ENCODE data around the gene PAX3.
A peak's percentile ranks its signal among the peaks of the same experiment; 100 is the strongest.

PAX3 gene

GRCh38 chr2:222289278-222290160 is 9.3 kb downstream of the PAX3 start:
- TF ChIP-seq SUZ12 (IDR thresholded peaks at IDR 0.05; ENCODE audit: extremely low read depth, insufficient read depth, insufficient read length) (peak; percentile 22), ZNF274 (IDR thresholded peaks at IDR 0.05; ENCODE audit: low read depth, low read length) (no peak), YY1 (IDR thresholded peaks at IDR 0.05; ENCODE audit: insufficient read depth, insufficient read length) (no peak)
- Histone ChIP-seq H3K4me3 (ENCODE audit: insufficient read length, low read depth) (no peak overlapping the region), H3K4me1 (ENCODE audit: insufficient read depth, insufficient read length) (peaks cover 7% of the 10 kb centered on the region), H3K36me3 (ENCODE audit: insufficient read depth, insufficient read length, low read length) (no peaks in the 10 kb centered on the region), H3K9ac (ENCODE audit: insufficient read length, low read depth) (no peak overlapping the region), H3K27me3 (ENCODE audit: insufficient read depth, insufficient read length) (peaks cover 75% of the 10 kb centered on the region), H3K9me3 (ENCODE audit: insufficient read depth, low read length) (no peaks in the 10 kb centered on the region)
- DNase-seq (ENCODE audit: low read depth, low spot score), result no peak

DNA sequence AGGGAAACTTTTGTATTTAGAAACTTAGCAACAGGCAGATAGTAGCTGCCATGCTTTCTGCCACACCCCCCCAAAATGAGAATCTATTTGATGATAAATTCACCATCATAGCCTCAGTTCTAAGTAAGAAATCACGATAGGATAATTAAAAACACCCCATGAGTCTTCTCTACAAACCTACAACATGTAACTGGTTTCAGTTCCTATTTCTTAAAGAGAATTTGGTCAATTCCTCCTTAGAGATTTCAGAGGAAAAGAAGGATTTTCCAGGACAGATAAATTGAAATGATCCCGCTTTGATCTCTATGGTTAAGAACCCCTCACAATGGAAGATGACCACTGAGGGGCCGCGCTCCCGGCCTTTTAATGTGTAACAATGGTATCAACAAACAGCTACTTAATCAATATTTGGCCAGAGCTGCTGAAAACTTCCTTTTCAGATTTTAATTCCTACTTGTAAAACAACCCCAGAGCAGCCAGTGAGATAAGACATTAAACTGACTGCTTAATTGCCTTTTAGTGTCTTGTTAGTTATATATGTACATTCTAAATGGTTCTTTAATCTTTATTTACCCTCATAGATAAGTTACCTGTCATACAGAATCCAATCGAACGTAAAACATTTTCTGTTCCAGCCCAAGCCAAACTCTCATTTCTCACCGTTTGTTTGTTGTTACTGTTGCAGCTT is 10.1 kb downstream of the PAX3 start:
- no peak for DNase-seq (ENCODE audit: low read depth, low spot score)
- H3K9me3 ChIP-seq (ENCODE audit: insufficient read depth, low read length), result no peaks in the 10 kb centered on the region
- no peaks in the 10 kb centered on the region for H3K36me3 ChIP-seq (ENCODE audit: insufficient read depth, insufficient read length, low read length)
- TF ChIP-seq YY1 (IDR thresholded peaks at IDR 0.05; ENCODE audit: insufficient read depth, insufficient read length), result no peak
- H3K9ac ChIP-seq (ENCODE audit: insufficient read length, low read depth), result no peak overlapping the region
- no peak overlapping the region for H3K4me3 ChIP-seq (ENCODE audit: insufficient read length, low read depth)
- H3K4me1 ChIP-seq (ENCODE audit: insufficient read depth, insufficient read length), result peaks cover 4% of the 10 kb centered on the region
- peaks cover 67% of the 10 kb centered on the region for H3K27me3 ChIP-seq (ENCODE audit: insufficient read depth, insufficient read length)

GRCh38 chr2:222287862-222288479 is 10.8 kb downstream of the PAX3 start:
- Histone ChIP-seq H3K9me3 (ENCODE audit: insufficient read depth, low read length) (no peaks in the 10 kb centered on the region), H3K9ac (ENCODE audit: insufficient read length, low read depth) (no peak overlapping the region), H3K36me3 (ENCODE audit: insufficient read depth, insufficient read length, low read length) (no peaks in the 10 kb centered on the region), H3K4me3 (ENCODE audit: insufficient read length, low read depth) (no peak overlapping the region), H3K27me3 (ENCODE audit: insufficient read depth, insufficient read length) (peaks cover 60% of the 10 kb centered on the region), H3K4me1 (ENCODE audit: insufficient read depth, insufficient read length) (peaks cover 4% of the 10 kb centered on the region)
- DNase-seq (ENCODE audit: low read depth, low spot score), result no peak
- TF ChIP-seq SUZ12 (IDR thresholded peaks at IDR 0.05; ENCODE audit: extremely low read depth, insufficient read depth, insufficient read length), result peak; percentile 42
- TF ChIP-seq ZNF274 (IDR thresholded peaks at IDR 0.05; ENCODE audit: low read depth, low read length), result no peak
- no peak for TF ChIP-seq YY1 (IDR thresholded peaks at IDR 0.05; ENCODE audit: insufficient read depth, insufficient read length)

DNA sequence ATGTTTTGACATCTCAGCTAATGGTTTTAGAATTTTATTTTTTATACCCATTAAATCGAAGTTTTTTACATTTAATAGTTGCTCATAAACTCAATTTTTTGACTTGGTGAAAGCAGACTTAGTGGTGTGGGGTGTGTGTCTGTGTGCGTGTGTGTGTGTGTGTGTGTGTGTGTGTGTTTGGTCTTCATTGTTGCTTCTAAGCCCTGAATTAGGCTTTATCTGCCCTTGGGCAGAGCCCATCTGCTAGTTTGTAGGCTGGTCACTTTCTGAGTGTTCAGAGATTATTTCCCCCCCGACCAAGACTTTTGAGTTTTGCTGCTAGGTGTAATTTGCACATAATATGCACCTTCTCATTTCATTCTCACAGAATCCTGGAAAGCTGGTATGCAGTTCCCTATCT is 14.3 kb downstream of the PAX3 start:
- TF ChIP-seq ZNF274 (IDR thresholded peaks at IDR 0.05; ENCODE audit: low read depth, low read length), result no peak
- no peak for TF ChIP-seq YY1 (IDR thresholded peaks at IDR 0.05; ENCODE audit: insufficient read depth, insufficient read length)
- no peak for TF ChIP-seq SUZ12 (IDR thresholded peaks at IDR 0.05; ENCODE audit: extremely low read depth, insufficient read depth, insufficient read length)
- DNase-seq (ENCODE audit: low read depth, low spot score), result no peak
- Histone ChIP-seq H3K36me3 (ENCODE audit: insufficient read depth, insufficient read length, low read length) (no peaks in the 10 kb centered on the region), H3K27me3 (ENCODE audit: insufficient read depth, insufficient read length) (peaks cover 36% of the 10 kb centered on the region), H3K4me1 (ENCODE audit: insufficient read depth, insufficient read length) (no peaks in the 10 kb centered on the region), H3K4me3 (ENCODE audit: insufficient read length, low read depth) (no peak overlapping the region), H3K9me3 (ENCODE audit: insufficient read depth, low read length) (no peaks in the 10 kb centered on the region), H3K9ac (ENCODE audit: insufficient read length, low read depth) (no peak overlapping the region)

- Histone ChIP-seq H3K9me3 (ENCODE audit: insufficient read depth, low read length) (no peaks in the 10 kb centered on the region), H3K4me1 (ENCODE audit: insufficient read depth, insufficient read length) (no peaks in the 10 kb centered on the region), H3K27me3 (ENCODE audit: insufficient read depth, insufficient read length) (peaks cover 28% of the 10 kb centered on the region), H3K9ac (ENCODE audit: insufficient read length, low read depth) (no peak overlapping the region), H3K36me3 (ENCODE audit: insufficient read depth, insufficient read length, low read length) (no peaks in the 10 kb centered on the region), H3K4me3 (ENCODE audit: insufficient read length, low read depth) (no peak overlapping the region)
- no peak for DNase-seq (ENCODE audit: low read depth, low spot score)
- TF ChIP-seq ZNF274 (IDR thresholded peaks at IDR 0.05; ENCODE audit: low read depth, low read length) (no peak), YY1 (IDR thresholded peaks at IDR 0.05; ENCODE audit: insufficient read depth, insufficient read length) (no peak), SUZ12 (IDR thresholded peaks at IDR 0.05; ENCODE audit: extremely low read depth, insufficient read depth, insufficient read length) (no peak)
Measured at GRCh38 chr2:222283634-222284033, 15.2 kb downstream of the PAX3 start.

DNA sequence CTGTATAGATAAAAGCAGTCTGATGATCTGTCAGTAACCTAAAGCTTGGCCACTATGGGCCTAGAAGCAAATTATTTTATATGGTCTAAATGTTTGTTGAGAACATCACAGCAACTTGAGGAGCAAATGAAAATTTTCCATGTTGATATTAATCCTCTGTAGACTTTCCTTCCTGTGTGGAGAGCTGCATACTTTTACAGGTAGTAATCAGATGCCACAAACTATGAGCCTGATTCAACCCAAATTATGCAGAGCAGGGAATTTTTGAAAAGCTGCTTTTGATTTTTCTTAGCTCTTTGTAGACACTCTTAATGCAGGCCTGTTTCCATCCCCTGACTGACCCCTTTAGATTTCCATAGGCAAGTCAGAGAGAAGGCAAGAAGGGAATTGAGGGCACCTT is 17.3 kb downstream of the PAX3 start:
- H3K9ac ChIP-seq (ENCODE audit: insufficient read length, low read depth), result no peak overlapping the region
- DNase-seq (ENCODE audit: low read depth, low spot score), result no peak
- H3K9me3 ChIP-seq (ENCODE audit: insufficient read depth, low read length), result no peaks in the 10 kb centered on the region
- no peaks in the 10 kb centered on the region for H3K36me3 ChIP-seq (ENCODE audit: insufficient read depth, insufficient read length, low read length)
- TF ChIP-seq SUZ12 (IDR thresholded peaks at IDR 0.05; ENCODE audit: extremely low read depth, insufficient read depth, insufficient read length) (no peak), YY1 (IDR thresholded peaks at IDR 0.05; ENCODE audit: insufficient read depth, insufficient read length) (no peak), ZNF274 (IDR thresholded peaks at IDR 0.05; ENCODE audit: low read depth, low read length) (no peak)
- H3K4me1 ChIP-seq (ENCODE audit: insufficient read depth, insufficient read length), result no peaks in the 10 kb centered on the region
- no peak overlapping the region for H3K4me3 ChIP-seq (ENCODE audit: insufficient read length, low read depth)
- peaks cover 7% of the 10 kb centered on the region for H3K27me3 ChIP-seq (ENCODE audit: insufficient read depth, insufficient read length)

GRCh38 chr2:222280795-222281194 is 18.0 kb downstream of the PAX3 start:
- H3K9ac ChIP-seq (ENCODE audit: insufficient read length, low read depth), result no peak overlapping the region
- no peak overlapping the region for H3K4me3 ChIP-seq (ENCODE audit: insufficient read length, low read depth)
- no peaks in the 10 kb centered on the region for H3K27me3 ChIP-seq (ENCODE audit: insufficient read depth, insufficient read length)
- H3K4me1 ChIP-seq (ENCODE audit: insufficient read depth, insufficient read length), result no peaks in the 10 kb centered on the region
- no peaks in the 10 kb centered on the region for H3K36me3 ChIP-seq (ENCODE audit: insufficient read depth, insufficient read length, low read length)
- no peaks in the 10 kb centered on the region for H3K9me3 ChIP-seq (ENCODE audit: insufficient read depth, low read length)
- TF ChIP-seq SUZ12 (IDR thresholded peaks at IDR 0.05; ENCODE audit: extremely low read depth, insufficient read depth, insufficient read length), result no peak
- no peak for TF ChIP-seq ZNF274 (IDR thresholded peaks at IDR 0.05; ENCODE audit: low read depth, low read length)
- no peak for TF ChIP-seq YY1 (IDR thresholded peaks at IDR 0.05; ENCODE audit: insufficient read depth, insufficient read length)
- DNase-seq (ENCODE audit: low read depth, low spot score), result no peak
